HEK293 (cell line): ENCODE data around the gene MPP4.

Experiments used
- SP2 ChIP-seq: fragments of 450-650 bp; formaldehyde crosslinking; IDR thresholded peaks from 2 replicates; pipeline ENCODE4 v1.5.1; 2016; ENCODE audit warnings: missing biosample characterization, missing genetic modification characterization
- ZBTB1 ChIP-seq: fragments of 450-650 bp; formaldehyde crosslinking; IDR thresholded peaks from 2 replicates; pipeline ENCODE4 v1.5.1; 2016; ENCODE audit warnings: missing biosample characterization, missing genetic modification characterization
- ZNF560 ChIP-seq: fragments of 450-650 bp; formaldehyde crosslinking; IDR thresholded peaks from 2 replicates; pipeline ENCODE4 v1.5.1; 2017; ENCODE audit warnings: missing biosample characterization, missing genetic modification characterization, borderline replicate concordance
- TF ChIP-seq, protein P1 (sequence below): fragments of 450-650 bp; formaldehyde crosslinking; IDR thresholded peaks from 2 replicates; pipeline ENCODE4 v1.5.1; 2016; ENCODE audit warnings: missing biosample characterization, missing genetic modification characterization
- TF ChIP-seq, protein P2 (sequence below): fragments of 450-650 bp; formaldehyde crosslinking; IDR thresholded peaks from 2 replicates; pipeline ENCODE4 v1.5.1; 2017; ENCODE audit warnings: missing biosample characterization, missing genetic modification characterization
- TF ChIP-seq, protein P3 (sequence below): fragments of 450-650 bp; formaldehyde crosslinking; IDR thresholded peaks from 2 replicates; pipeline ENCODE4 v1.5.1; 2016; ENCODE audit warnings: missing biosample characterization, missing genetic modification characterization
- TF ChIP-seq, protein P4 (sequence below): fragments of 450-650 bp; formaldehyde crosslinking; IDR thresholded peaks from 2 replicates; pipeline ENCODE4 v1.5.1; 2016; ENCODE audit warnings: missing biosample characterization, missing genetic modification characterization, low read depth

DNA sequence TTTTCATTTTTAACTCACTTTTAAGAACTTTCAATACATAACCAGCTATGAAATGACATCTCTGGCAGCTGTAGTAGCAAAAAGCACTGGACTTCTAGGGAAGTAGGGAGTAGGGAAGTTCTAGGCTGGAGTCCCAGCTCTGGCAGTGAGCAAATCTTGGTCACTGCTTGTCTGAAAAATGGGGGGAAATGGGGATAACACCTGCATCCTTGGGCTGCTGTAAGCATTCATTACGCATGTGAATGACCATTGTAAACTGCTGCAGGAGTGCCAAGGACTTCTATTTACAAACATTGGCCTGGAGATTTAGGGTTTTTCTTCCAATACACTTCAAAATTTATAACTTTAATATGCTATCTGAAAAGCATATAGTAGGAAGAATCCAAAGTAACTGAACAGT is 972 bp upstream of the MPP4 start:
- TF ChIP-seq, protein P1, sequence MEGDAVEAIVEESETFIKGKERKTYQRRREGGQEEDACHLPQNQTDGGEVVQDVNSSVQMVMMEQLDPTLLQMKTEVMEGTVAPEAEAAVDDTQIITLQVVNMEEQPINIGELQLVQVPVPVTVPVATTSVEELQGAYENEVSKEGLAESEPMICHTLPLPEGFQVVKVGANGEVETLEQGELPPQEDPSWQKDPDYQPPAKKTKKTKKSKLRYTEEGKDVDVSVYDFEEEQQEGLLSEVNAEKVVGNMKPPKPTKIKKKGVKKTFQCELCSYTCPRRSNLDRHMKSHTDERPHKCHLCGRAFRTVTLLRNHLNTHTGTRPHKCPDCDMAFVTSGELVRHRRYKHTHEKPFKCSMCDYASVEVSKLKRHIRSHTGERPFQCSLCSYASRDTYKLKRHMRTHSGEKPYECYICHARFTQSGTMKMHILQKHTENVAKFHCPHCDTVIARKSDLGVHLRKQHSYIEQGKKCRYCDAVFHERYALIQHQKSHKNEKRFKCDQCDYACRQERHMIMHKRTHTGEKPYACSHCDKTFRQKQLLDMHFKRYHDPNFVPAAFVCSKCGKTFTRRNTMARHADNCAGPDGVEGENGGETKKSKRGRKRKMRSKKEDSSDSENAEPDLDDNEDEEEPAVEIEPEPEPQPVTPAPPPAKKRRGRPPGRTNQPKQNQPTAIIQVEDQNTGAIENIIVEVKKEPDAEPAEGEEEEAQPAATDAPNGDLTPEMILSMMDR, result no peak
- TF ChIP-seq, protein P2, sequence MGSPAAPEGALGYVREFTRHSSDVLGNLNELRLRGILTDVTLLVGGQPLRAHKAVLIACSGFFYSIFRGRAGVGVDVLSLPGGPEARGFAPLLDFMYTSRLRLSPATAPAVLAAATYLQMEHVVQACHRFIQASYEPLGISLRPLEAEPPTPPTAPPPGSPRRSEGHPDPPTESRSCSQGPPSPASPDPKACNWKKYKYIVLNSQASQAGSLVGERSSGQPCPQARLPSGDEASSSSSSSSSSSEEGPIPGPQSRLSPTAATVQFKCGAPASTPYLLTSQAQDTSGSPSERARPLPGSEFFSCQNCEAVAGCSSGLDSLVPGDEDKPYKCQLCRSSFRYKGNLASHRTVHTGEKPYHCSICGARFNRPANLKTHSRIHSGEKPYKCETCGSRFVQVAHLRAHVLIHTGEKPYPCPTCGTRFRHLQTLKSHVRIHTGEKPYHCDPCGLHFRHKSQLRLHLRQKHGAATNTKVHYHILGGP (tag by site-specific recombination), result no peak
- TF ChIP-seq, protein P3, sequence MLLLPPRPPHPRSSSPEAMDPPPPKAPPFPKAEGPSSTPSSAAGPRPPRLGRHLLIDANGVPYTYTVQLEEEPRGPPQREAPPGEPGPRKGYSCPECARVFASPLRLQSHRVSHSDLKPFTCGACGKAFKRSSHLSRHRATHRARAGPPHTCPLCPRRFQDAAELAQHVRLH, result no peak
- no peak for TF ChIP-seq SP2 (tag by site-specific recombination)
- no peak for TF ChIP-seq ZBTB1 (tag by site-specific recombination)
- TF ChIP-seq, protein P4, sequence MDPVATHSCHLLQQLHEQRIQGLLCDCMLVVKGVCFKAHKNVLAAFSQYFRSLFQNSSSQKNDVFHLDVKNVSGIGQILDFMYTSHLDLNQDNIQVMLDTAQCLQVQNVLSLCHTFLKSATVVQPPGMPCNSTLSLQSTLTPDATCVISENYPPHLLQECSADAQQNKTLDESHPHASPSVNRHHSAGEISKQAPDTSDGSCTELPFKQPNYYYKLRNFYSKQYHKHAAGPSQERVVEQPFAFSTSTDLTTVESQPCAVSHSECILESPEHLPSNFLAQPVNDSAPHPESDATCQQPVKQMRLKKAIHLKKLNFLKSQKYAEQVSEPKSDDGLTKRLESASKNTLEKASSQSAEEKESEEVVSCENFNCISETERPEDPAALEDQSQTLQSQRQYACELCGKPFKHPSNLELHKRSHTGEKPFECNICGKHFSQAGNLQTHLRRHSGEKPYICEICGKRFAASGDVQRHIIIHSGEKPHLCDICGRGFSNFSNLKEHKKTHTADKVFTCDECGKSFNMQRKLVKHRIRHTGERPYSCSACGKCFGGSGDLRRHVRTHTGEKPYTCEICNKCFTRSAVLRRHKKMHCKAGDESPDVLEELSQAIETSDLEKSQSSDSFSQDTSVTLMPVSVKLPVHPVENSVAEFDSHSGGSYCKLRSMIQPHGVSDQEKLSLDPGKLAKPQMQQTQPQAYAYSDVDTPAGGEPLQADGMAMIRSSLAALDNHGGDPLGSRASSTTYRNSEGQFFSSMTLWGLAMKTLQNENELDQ, result no peak
- TF ChIP-seq ZNF560 (tag by site-specific recombination), result no peak
